Loucy (cell line): Measurements from ENCODE around the gene KCNQ2.

Source experiments
- CTCF ChIP-seq: fragments of 200-600 bp; sonication (generic); conservative IDR thresholded peaks from 2 replicates; pipeline ENCODE4 v1.5.1; 2014; ENCODE audit warnings: mild to moderate bottlenecking, antibody characterized with exemption, low read length
- EZH2phosphoT487 ChIP-seq: fragments of 200-600 bp; IDR thresholded peaks from 2 replicates; pipeline ENCODE4 v1.6.1; 2018; ENCODE audit warnings: antibody characterized with exemption, mild to moderate bottlenecking, moderate library complexity, borderline replicate concordance

GRCh38 chr20:63466250-63466825 is 6.1 kb downstream of the KCNQ2 start:
- TF ChIP-seq CTCF (no peak), EZH2phosphoT487 (no peak)
